ENCODE results near the gene CTDSPL2.
"Not testable (repeated sequence)": the region's sequence is repeated elsewhere in the genome, so short reads cannot be mapped to it uniquely, and the experiment has no call there.

CTDSPL2 gene

DNA sequence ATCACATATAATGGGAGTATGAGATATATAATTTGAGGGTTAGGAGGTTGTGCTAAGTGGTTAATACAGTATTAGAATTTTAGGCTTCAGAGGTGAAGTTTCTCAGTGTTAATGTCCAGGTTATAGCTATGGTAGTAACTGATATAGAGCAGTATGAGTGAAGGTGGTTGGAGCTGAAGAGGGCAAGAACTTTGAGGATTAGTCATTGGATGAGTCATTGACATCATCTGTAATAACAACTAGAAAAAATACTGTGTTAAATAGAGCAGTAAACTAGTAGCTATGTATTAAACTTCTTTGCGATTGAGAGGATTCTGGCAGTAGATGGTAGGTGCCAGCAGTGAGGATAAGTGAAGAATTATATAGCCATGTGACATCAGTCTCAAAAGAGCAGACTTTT, 62.0 kb downstream of the CTDSPL2 start:
- DNase-seq, result no peak

DNA sequence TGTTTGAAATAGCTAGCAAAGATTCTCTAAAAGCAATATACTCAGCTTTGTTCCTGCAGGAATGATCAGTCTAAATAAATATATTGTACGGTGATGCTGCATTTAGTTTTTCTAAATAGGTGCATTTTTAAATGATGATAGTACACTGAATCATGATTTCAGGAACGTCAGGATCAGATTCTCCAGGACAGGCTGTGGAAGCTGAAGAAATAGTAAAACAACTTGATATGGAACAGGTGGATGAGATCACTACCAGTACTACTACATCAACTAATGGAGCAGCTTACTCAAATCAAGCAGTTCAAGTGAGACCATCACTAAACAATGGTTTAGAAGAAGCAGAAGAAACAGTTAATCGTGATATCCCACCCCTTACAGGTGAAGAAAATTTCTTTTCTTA, 63.2 kb downstream of the CTDSPL2 start:
- no peak for DNase-seq

DNA sequence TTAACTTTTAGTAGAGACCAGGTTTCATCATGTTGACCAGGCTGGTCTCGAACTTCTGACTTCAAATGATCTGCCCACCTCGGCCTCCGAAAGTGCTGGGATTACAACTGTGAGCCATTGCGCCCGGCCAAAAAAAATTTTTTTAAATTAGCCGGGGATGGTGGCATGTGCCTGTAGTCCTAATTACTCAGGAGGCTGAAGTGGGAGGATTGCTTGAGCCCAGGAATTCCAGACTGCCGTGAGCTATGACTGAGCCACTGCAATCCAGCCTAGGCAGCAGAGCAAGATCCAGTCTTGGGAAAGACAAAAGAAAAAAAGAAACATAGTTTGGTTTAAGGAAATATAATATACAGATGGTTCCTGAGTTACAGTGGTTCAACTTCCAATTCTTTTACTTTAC, 64.6 kb downstream of the CTDSPL2 start:
- DNase-seq, result no peak

DNA sequence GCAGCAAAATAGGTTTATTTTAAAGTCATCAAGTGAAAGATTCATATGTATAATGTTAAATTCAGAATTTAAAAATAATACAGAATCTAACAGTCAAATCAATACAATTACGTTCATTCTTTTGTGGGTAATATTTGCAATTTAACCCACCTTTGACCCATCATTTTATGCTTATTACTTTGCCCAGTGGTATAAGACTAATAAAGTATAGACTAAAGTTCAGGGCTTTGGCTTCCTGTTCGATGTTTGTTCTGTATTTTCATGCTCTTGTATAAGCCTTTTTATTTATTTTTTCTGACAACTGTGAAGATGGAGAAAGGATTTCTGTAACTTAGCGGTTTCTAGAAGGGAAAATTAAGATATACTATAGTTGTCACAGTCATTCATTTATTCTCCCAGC, 65.2 kb downstream of the CTDSPL2 start:
- no peak for DNase-seq

DNA sequence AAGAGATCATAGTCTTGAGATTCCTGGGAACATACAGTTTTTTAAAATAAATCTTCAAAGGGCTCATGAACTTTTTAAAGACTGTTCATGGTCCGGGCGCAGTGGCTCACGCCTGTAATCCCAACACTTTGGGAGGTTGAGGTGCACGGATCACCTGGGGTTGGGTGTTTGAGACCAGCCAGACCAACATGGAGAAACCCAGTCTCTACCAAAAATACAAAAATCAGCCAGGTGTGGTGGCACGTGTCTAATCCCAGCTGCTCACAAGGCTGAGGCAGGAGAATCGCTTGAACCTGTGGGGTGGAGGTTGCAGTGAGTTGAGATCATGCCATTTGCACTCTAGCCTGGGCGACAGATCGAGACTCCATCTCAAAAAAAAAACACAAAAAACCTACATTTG, 68.1 kb downstream of the CTDSPL2 start:
- DNase-seq, result no peak

DNA sequence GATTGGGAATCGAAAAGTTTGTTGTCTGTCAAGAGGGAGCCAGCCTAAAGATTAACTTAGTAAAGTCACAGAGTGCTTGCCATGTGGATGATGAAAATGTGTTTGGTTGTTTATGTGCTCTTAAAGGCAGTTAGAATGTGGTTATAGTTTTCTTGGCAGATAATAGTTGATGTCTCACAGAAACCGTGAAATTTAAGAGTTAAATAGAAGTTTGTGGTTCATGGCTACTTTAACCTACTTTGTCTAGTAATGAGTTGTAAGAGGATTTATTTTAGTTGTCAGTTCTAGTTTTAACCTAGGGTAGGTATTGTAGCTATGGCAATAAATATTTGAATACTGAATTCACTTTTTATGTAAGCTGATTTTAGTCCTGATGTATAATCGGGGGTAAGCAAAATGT, 73.1 kb downstream of the CTDSPL2 start:
- DNase-seq, result no peak

DNA sequence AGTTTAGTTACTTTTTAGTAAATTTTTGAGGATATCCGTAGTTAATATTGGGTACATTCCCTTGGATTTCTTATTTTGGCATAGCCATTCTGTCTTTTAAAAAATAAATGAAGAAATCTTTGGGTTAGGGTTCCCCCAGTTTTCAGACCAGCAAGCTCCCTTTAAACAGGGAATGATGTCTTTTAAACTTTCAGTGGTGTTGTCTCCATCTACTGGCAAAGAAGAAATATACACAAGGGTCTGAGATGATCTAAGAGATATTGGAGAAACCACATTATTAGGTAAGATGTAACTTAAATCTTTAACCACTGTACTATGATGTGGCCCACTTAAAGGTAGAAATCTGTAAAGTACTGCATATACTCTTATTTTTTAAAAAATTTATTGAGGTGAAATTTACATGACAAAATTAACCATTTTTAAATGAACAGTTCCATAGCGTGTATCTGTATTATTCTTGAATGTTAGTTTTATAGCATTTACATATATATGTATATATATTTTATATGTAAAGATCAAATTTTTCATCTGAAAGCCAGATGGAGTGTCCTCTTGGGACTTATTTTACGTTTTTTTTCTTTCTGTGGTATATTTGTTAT, 74.4 kb downstream of the CTDSPL2 start:
- DNase-seq, result no peak

DNA sequence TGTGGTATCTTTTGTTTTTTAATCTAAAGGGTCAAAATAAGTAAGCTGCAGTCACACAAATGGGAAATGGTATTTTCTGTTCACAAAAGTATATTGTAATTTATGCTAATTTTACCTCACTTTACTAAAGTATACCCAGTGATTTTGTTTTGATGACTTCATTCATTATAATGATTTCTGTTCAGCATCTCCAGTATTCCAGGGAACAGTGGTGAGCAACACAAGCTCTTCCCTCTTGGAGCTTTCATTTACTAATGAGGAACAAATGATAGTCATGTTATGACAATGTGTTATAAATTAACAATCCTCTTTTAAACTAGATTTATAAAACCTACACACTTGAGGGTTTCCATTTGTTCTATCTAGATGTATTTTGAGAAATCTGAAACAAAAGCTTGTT, 89.0 kb downstream of the CTDSPL2 start:
- no peak for DNase-seq

DNA sequence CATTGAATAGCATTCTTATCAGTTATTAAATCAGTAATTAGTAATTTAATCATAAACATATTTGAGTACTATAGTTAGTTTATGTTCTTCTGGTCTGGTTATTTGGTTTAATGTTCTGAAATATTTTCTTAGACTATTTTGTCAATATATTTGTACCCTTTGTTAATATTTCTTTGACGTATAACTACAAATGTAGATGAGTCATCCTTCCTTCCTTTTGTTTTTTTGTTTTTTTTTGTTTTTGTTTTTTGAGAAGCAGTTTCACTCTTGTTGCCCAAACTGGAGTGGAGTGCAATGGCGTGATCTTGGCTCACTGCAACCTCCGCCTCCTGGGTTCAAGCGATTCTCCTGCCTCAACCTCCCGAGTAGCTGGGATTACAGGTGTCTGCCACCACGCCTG, 92.1 kb downstream of the CTDSPL2 start:
- no peak for DNase-seq

DNA sequence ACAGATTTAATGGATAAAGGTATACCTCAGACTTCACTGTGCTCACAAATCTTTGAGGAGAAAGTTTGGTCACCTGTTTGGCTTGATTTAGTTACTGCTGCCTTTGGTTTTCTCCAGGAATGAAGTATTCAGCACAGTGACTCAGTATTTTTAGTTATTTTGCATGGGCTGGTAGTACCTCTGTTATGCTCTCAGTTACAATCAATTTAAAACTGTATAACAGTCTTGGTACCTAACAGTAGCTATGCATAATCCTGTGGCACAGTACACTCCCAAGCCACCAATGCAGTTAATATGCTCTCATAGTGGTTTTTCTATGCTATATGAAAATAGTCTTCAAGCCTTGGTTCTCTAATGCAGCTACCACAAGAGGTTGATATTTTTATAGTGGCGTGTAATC, 97.6 kb downstream of the CTDSPL2 start:
- no peak for DNase-seq

DNA sequence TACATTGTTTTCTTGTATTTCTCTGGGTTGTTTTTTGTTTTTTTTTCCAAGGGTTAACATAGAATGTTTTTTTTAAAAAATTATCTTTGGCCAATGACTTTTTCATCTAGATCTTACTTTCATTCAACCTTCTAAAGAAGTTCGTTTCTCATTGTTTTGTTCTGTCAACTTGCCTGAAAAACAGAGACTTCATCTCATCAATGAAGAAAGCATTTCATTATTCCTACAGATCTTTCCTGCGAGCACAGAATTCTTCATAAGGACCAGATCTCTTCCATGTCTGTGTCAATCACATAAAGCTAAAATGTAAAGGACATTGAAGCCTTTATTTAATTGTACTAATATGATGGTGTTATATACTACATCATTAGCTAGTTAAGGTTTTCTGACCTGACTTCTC, 99.8 kb downstream of the CTDSPL2 start:
- no peak for DNase-seq

DNA sequence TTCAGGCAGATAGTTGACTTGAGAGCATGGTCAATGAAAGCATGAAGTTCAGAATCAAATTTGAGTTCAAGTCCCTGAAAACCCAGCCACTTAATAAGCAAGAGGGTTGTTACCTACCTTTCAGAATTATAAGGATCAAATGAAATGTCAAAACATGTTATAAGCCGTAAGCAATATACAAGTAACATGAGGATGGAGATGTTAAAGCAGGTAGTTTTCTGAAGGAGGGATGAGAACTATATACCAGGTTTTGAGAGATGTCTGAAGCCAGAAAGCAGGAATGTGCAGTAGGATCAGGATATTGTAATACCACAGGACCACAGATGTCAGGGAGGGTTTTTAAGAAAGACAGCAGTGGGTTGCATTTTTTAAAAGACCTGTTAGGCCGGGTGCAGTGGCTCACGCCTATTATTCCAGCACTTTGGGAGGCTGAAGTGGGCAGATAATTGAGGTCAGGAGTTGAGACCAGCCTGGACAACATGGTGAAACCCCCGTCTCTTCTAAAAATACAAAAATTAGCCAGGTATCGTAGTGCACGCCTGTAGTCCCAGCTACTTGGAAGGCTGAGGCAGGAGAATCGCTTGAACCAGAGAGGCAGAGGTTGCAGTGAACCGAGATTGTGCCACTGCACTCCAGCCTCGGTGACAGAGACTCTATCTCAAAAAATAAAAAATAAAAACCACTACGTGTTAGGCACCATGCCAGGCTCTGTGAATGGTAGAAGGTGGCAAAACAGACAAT, 102.6 kb downstream of the CTDSPL2 start:
- no peak for DNase-seq

DNA sequence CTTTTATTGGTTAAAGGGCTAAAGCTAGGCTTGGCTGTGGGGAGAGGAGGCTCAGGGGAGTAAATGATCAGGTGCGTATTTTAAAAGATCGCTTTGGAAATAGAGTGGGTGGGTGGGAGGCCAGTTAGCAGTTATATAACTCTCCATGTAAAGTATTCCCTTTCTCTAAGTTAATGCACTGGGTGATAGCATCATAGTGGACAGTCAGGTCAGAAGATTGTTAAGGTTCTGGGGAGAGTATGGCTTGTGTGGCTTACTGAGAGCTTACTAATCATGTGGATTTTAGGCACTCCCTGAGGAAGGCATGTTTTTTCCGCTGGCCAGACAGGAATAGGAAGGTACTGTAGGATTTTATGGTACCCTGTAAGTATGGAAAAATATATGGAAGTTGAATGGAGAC, 103.2 kb downstream of the CTDSPL2 start:
- no peak for DNase-seq

DNA sequence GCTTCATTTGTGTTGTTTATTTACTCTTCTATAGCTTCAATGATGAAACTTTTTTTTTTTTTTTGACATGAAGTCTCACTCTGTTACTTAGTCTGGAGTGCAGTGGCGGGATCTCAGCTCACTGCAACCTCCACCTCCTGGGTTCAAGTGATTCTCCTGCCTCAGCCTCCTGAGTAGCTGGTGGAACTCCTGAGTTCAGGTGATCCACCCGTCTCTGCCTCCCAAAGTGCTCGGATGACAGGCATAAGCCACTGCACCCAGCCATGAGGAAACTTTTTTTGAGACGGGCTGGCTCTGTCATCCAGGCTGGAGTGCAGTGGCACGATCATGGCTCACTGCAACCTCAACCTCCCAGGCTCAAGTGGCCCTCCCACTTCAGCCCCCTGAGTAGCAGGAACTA, 104.8 kb downstream of the CTDSPL2 start:
- not testable (repeated sequence) for DNase-seq

DNA sequence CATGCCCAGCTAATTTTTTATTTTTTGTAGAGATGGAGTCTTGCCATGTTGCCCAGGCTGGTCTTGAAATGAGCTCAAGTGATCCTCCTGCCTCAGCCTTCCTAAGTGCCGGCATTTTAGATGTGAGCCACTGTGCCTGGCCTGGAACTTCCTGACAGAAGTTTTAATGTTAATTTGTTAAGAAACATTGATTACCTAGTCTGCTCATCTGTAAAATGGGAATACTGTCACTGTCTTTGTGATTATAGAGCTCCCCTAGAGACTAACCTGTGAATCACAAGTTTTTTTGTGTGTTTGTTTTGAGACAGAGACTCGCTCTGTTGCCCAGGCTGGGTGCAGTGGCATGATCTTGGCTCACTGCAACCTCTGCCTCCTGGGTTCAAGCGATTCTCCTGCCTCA, 105.3 kb downstream of the CTDSPL2 start:
- DNase-seq, result no peak

DNA sequence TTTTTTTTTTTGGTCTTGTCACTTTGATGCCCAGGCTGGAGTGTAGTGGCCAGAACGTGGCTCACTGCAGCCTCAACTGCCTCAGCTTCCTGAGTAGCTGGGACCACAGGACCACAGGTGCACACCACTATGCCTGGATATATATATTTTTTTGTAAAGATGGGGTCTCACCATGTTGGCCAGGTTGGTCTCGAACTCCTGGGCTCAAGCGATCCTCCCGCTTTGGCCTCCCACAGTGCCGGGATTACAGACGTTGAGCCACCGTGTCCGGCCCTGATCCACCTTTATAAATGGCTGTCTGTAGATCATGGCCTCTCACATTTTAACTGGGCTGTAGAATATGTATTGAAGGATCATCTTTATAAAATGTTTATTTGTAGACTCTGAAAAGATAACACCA, 107.7 kb downstream of the CTDSPL2 start:
- no peak for DNase-seq

DNA sequence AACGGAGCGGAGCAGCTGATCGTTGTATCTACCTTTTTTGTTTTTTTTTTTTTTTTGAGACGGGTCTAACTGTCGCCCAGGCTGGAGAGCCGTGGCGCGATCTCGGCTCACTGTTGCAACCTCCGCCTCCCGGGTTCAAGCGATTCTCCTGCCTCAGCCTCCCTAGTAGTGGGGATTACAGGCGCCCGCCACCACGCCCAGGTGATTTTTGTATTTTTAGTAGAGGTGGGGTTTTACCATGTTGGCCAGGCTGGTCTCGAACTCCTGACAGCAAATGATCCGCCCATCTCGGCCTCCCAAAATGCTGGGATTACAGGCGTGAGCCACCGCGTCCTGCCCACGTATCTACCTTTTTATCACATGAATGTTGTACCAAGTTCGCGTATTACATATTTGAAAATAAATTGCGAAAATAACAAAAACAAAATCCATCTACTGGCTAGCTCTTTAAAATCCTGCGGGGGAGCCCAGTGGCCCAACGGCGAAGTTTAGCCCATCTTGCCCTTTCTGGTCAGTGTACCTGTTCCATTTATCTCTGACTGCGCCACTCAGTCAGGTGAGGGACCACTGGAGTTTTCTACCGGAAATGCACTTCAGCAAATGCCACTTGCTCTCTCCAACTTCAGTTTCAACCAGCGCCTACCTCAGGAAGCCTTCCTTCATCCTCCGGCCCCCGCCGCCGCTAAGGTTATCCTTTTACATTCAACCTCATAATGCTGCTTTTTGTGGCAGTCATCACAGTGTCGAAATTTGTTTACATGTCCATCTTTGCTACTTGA, 108.3 kb downstream of the CTDSPL2 start:
- no peak for DNase-seq

DNA sequence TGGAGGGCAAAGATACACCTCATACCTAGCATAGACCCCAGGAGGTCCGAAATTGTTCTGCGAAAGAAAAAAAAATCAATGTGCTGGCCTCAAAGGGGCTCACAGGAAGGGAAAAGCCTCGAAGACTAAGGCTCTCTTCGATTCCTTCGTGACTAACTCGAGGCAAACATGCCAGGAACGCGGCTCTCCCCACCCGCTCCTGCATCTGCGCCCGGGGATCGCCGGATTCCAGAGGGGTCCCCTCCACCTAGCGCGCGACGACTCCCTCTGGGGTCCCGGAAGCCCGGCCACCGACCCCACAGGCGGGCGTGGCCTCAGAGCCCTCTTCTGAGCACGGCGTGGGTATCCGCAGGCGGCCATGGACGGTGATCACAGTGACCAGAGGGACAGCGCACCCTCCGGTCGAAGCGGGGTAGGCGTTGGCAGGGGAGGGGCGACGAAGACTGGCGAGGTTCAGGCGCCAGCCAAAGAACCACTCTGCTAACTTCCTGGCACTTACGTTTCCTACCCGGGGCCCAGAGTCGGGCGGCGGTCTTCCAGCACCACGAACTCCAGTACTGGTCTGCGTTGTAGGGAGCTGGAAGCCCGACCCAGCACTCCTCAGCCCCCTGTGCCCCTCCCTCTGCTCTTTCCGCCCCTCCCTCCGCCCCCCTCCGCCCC, 109.0 kb downstream of the CTDSPL2 start:
- DNase-seq, result peak; percentile 70

DNA sequence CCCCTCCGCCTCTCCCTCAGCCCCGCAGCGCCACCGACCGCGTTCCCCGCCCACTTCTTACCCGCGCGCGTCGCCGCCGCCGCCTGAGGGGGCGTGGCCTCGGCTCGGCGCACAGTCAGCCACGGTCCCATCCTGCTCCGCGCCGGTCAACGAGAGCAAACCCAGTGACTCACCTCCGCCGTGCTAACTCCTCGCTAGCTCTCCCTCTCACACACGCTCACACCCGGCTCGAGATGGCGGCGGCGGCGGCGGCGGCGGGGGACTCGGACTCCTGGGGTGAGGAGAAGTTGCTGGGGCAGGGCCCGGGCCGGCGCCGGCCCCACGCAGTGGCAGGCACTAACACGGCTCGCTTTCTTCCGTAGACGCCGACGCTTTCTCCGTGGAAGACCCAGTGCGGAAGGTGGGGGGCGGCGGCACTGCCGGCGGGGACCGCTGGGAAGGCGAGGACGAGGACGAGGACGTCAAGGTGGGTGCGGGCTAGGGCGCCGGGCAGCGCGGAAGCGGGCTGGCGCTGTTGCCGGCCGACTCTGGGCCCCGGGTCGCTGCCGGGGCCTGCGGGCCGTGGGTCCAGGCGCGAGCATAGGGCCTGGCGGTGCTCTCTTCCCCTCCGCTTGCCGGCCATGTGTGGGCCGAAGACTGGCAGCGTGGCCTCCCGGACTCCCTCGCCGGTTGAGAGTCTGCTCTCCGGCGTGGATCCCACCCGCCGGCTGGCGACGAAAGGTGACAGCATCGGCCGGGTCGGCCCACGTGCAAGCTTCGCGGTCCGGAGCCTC, 109.7 kb downstream of the CTDSPL2 start, which contains the start of gene EIF3J:
Gene EIF3J (plus strand): TSS at position 186 of the 773 bp plus-strand sequence. CDS start 48 bp downstream, at position 234.
- DNase-seq, result peak; percentile 90

DNA sequence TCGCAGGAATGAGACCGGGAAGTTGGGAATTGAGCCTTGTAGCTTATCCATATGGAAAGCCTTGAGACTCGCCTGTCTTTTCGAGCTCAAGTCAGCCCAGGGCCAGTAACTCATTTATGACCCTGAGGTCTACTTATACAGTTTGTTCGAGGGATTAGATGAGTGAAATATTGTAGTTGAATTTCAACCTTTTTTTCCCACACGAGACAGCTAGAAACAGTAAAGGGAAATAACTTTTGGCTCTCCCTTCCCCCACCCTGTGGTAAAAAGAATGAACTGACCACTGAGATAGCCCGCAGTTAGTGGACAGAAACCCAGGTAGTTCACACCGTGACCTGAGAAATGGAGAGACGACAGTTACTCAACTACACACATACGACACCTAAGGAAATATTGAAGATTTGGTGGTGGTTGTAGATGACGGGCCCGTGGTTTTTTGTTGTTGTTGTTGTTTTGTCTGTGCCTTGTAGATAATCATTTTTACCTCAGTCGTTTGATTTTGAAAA, 110.4 kb downstream of the CTDSPL2 start:
- DNase-seq, result no peak

DNA sequence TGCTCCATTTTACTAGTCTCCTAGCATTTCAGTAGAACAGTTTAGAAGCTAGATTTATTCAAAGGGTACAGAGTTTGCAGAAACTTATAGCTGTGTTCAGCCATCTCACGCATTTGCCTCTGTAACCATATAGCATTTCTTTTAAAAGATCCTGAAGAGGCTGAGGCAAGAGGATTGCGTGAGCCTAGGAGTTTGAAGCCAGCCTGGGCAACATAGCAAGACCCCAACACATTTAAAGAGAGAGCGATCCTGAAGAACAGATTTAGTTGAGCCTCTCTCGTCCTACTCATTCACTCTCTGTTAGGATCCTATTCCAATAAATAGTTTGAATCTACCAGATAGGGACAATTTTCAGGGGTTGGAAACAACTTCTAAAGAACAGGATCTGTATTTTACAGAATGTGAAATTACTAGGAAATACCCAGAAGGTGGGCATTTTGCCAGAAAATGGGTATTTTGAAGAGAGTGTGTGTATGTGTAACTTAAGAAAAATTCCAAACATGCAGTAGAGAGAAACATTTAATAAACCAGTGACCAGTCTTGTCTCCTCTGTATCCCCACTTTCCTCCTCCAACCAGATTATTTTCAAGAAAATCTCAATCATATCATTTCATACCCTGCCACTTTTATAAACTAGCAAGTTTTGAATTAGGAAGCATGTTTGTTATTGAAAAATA, 114.0 kb downstream of the CTDSPL2 start:
- DNase-seq, result no peak

DNA sequence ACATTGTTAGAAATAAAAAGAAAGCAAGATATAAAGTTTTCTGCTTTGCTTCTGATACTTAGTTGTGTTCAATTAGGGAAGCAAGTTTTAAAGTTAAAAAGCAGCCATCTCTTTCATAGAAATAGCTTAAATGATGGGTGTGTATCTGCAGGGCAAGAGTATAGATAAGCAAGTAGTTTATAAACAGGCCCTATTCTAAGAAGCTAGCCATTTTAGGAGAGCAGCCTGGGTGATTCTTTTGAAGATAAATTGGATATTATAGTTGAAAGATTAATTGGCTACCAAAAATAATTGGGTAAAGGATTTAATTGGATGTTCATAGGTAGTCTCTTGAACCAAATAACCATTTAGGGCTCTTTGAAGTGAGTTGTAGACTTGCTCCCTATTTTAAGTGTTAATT, 115.2 kb downstream of the CTDSPL2 start:
- DNase-seq, result no peak

Data from activated gamma-delta T cell (primary cell).